IMR-90 (cell line): ENCODE data around the gene KCNAB3. TPM values are rescaled to one million over a fixed set of nuclear protein-coding genes. Genes with fewer than 3 reads are reported as not detected.
A peak's percentile ranks its signal among the peaks of the same experiment; 100 is the strongest.

Experiments
- ATAC-seq: fragments of 200-7000 bp; cut with Tn5 transposase; 2 replicates; pipeline ENCODE4 v1.9.1; 2020; ENCODE audit warnings: low read depth, mild to moderate bottlenecking, moderate library complexity
- BruUV-seq: library from RNA; stranded (reverse); fragments of 400-500 nt; replicated peaks from 2 replicates; lab custom pipeline; 2021; lab: Mats Ljungman, UMichigan
- CTCF ChIA-PET: fragments of 300-600 bp; formaldehyde crosslinking; extraction: SDS; loops from one replicate; lab custom pipeline; 2021; ENCODE audit warnings: antibody characterized with exemption; lab: Yijun Ruan, JAX
- POLR2A ChIA-PET: fragments of 300-600 bp; sonication (Branson Sonifier 250); formaldehyde crosslinking; loops from one replicate; lab custom pipeline; 2022; ENCODE audit warnings: antibody characterized with exemption; ENCODE audit not compliant: unreplicated experiment; lab: Charles Lee
- DNase-seq: peaks from one replicate; pipeline ENCODE4 v3.0.0; 2013
- H2AFZ ChIP-seq: replicated peaks from 2 replicates; pipeline ENCODE3; 2013; ENCODE audit warnings: low read length, mild to moderate bottlenecking; ENCODE audit not compliant: poor library complexity
- H2AK5ac ChIP-seq: 2 replicates; pipeline ENCODE4 v1.6.1; 2013; ENCODE audit warnings: low read depth, low read length, inconsistent platforms
- H2AK9ac ChIP-seq: replicated peaks from 2 replicates; pipeline ENCODE3; 2013; ENCODE audit warnings: mild to moderate bottlenecking, low read depth, low read length, moderate library complexity; ENCODE audit not compliant: poor library complexity
- H2BK120ac ChIP-seq: 2 replicates; pipeline ENCODE4 v1.6.1; 2013; ENCODE audit warnings: low read depth, low read length, inconsistent platforms
- H2BK15ac ChIP-seq: 3 replicates; pipeline ENCODE4 v1.6.1; 2013; ENCODE audit warnings: low read depth, low read length, inconsistent platforms
- H2BK20ac ChIP-seq: 2 replicates; pipeline ENCODE4 v1.6.1; 2013; ENCODE audit warnings: low read depth, mild to moderate bottlenecking, inconsistent platforms, low read length, moderate library complexity
- H2BK5ac ChIP-seq: 2 replicates; pipeline ENCODE4 v1.6.1; 2013; ENCODE audit warnings: mild to moderate bottlenecking, low read depth, low read length, inconsistent platforms; ENCODE audit not compliant: poor library complexity, severe bottlenecking
- H3K14ac ChIP-seq: replicated peaks from 2 replicates; pipeline ENCODE4 v1.6.1; 2013; ENCODE audit warnings: low read depth, low read length, inconsistent platforms
- H3K18ac ChIP-seq: 2 replicates; pipeline ENCODE4 v1.6.1; 2013; ENCODE audit warnings: low read depth, low read length, control low read depth
- H3K23ac ChIP-seq: 2 replicates; pipeline ENCODE4 v1.6.1; 2013; ENCODE audit warnings: low read depth, low read length, inconsistent platforms
- H3K27ac ChIP-seq: 2 replicates; pipeline ENCODE4 v1.5.1; 2013; ENCODE audit warnings: mild to moderate bottlenecking, control low read depth, low read length; ENCODE audit not compliant: insufficient read depth
- H3K27me3 ChIP-seq: 2 replicates; pipeline ENCODE4 v1.6.1; 2013; ENCODE audit warnings: low read length; ENCODE audit not compliant: control insufficient read depth, insufficient read depth
- H3K36me3 ChIP-seq: 2 replicates; pipeline ENCODE4 v1.6.1; 2013; ENCODE audit warnings: low read length, mixed read lengths; ENCODE audit not compliant: control insufficient read depth, insufficient read depth
- H3K4ac ChIP-seq: 2 replicates; pipeline ENCODE4 v1.6.1; 2013; ENCODE audit warnings: low read depth, low read length, inconsistent platforms
- H3K4me1 ChIP-seq: 2 replicates; pipeline ENCODE4 v1.6.1; 2013; ENCODE audit warnings: low read length, mixed read lengths; ENCODE audit not compliant: control insufficient read depth, insufficient read depth
- H3K4me2 ChIP-seq: 2 replicates; pipeline ENCODE4 v1.6.1; 2013; ENCODE audit warnings: low read depth, mild to moderate bottlenecking, control low read depth, low read length, moderate library complexity
- H3K4me3 ChIP-seq: 2 replicates; pipeline ENCODE4 v1.5.1; 2013; ENCODE audit warnings: low read depth, mild to moderate bottlenecking, control low read depth, low read length, moderate library complexity; ENCODE audit not compliant: insufficient read depth
- H3K56ac ChIP-seq: 2 replicates; pipeline ENCODE4 v1.6.1; 2013; ENCODE audit warnings: low read length, inconsistent platforms; ENCODE audit not compliant: insufficient read depth; ENCODE audit errors: extremely low read depth
- H3K79me1 ChIP-seq, 2 experiments: 2 replicates each; pipeline ENCODE4 v1.6.1; 2013; ENCODE audit warnings: low read length in 2 of 2, inconsistent platforms in 1 of 2, low read depth in 1 of 2
- H3K9ac ChIP-seq: 2 replicates; pipeline ENCODE4 v1.6.1; 2013; ENCODE audit warnings: low read depth, low read length, control low read depth
- H3K9me1 ChIP-seq: 2 replicates; pipeline ENCODE4 v1.6.1; 2013; ENCODE audit warnings: low read length, inconsistent platforms; ENCODE audit not compliant: insufficient read depth
- H3K9me3 ChIP-seq: 2 replicates; pipeline ENCODE4 v1.6.1; 2013; ENCODE audit warnings: low read length; ENCODE audit not compliant: control insufficient read depth, insufficient read depth
- H4K20me1 ChIP-seq: 2 replicates; pipeline ENCODE4 v1.6.1; 2013; ENCODE audit warnings: low read length, inconsistent platforms; ENCODE audit not compliant: insufficient read depth
- H4K5ac ChIP-seq: 2 replicates; pipeline ENCODE4 v1.6.1; 2013; ENCODE audit warnings: mild to moderate bottlenecking, low read depth, low read length, control low read depth
- H4K8ac ChIP-seq, 2 experiments: 2 replicates each; pipeline ENCODE4 v1.6.1; 2013; ENCODE audit warnings: low read depth in 2 of 2, low read length in 2 of 2, control low read depth in 1 of 2, inconsistent platforms in 1 of 2
- H4K91ac ChIP-seq: 2 replicates; pipeline ENCODE4 v1.6.1; 2013; ENCODE audit warnings: low read depth, low read length, inconsistent platforms; ENCODE audit not compliant: insufficient read depth
- BHLHE40 ChIP-seq: fragments of 150-350 bp; IDR thresholded peaks from 2 replicates; pipeline ENCODE4 v1.6.1; 2016; ENCODE audit warnings: mild to moderate bottlenecking, low read depth, low read length
- CEBPB ChIP-seq: IDR thresholded peaks from 2 replicates; pipeline ENCODE4 v1.6.1; 2012; ENCODE audit warnings: low read depth, low read length, improper control_type of control experiment
- CHD1 ChIP-seq: IDR thresholded peaks from 2 replicates; pipeline ENCODE4 v1.6.1; 2012; ENCODE audit warnings: low read depth, low read length, improper control_type of control experiment
- CTCF ChIP-seq: conservative IDR thresholded peaks from 2 replicates; pipeline ENCODE4 v1.5.1; 2012; ENCODE audit warnings: mild to moderate bottlenecking, low read depth, low read length, improper control_type of control experiment
- ELK1 ChIP-seq: fragments of 150-350 bp; IDR thresholded peaks from 2 replicates; pipeline ENCODE4 v1.6.1; 2016; ENCODE audit warnings: low read depth, mild to moderate bottlenecking, low read length, moderate library complexity, borderline replicate concordance
- FOS ChIP-seq: fragments of 150-350 bp; IDR thresholded peaks from 2 replicates; pipeline ENCODE4 v1.6.1; 2016; ENCODE audit warnings: low read depth, low read length
- MAFK ChIP-seq: IDR thresholded peaks from 2 replicates; pipeline ENCODE4 v1.6.1; 2012; ENCODE audit warnings: low read depth, low read length, improper control_type of control experiment
- MAZ ChIP-seq: IDR thresholded peaks from 2 replicates; pipeline ENCODE4 v1.6.1; 2012; ENCODE audit warnings: low read depth, mild to moderate bottlenecking, low read length, improper control_type of control experiment, moderate library complexity, borderline replicate concordance
- MXI1 ChIP-seq: IDR thresholded peaks from 2 replicates; pipeline ENCODE4 v1.6.1; 2012; ENCODE audit warnings: low read depth, mild to moderate bottlenecking, low read length, moderate library complexity, borderline replicate concordance
- NFE2L2 ChIP-seq: fragments of 150-350 bp; IDR thresholded peaks from 2 replicates; pipeline ENCODE4 v1.6.1; 2016; ENCODE audit warnings: low read depth, mild to moderate bottlenecking, low read length
- POLR2A ChIP-seq: IDR thresholded peaks from 2 replicates; pipeline ENCODE4 v1.6.1; 2012; ENCODE audit warnings: mild to moderate bottlenecking, low read depth, low read length
- RCOR1 ChIP-seq: IDR thresholded peaks from 2 replicates; pipeline ENCODE4 v1.6.1; 2012; ENCODE audit warnings: mild to moderate bottlenecking, low read length, improper control_type of control experiment; ENCODE audit not compliant: insufficient replicate concordance
- RFX5 ChIP-seq: IDR thresholded peaks from 2 replicates; pipeline ENCODE4 v1.8.0; 2012; ENCODE audit warnings: low read depth, mild to moderate bottlenecking, low read length, moderate library complexity
- SMC3 ChIP-seq: fragments of 150-350 bp; IDR thresholded peaks from 2 replicates; pipeline ENCODE4 v1.6.1; 2016; ENCODE audit warnings: low read depth, mild to moderate bottlenecking, antibody characterized with exemption, low read length, moderate library complexity
- USF2 ChIP-seq: fragments of 150-350 bp; IDR thresholded peaks from 2 replicates; pipeline ENCODE4 v1.6.1; 2017; ENCODE audit warnings: mild to moderate bottlenecking, antibody characterized with exemption, low read length, low read depth
- WGBS, 2 experiments: methylation state at CpG; one replicate each; pipeline versions ENCODE4 v1.1.5 to v1.1.7; 2013; ENCODE audit warnings: missing lambda C conversion rate in 2 of 2; ENCODE audit not compliant: insufficient read length in 1 of 2; ENCODE audit errors: extremely low coverage in 2 of 2; 5-methylcytosine and 5-hydroxymethylcytosine counted together
- dilution Hi-C: fragments of 300-500 bp; cut with HindIII; formaldehyde crosslinking; loops from one replicate; pipeline ENCODE4 v1.14.3; 2018; ENCODE audit warnings: low sequenced_read_pairs; ENCODE audit not compliant: unreplicated experiment
- in situ Hi-C: fragments of 300-500 bp; cut with MboI; formaldehyde crosslinking; loops from 3 replicates; pipeline ENCODE4 v1.14.3; 2019; ENCODE audit warnings: low sequenced_read_pairs, inconsistent platforms, mixed read lengths
- intact Hi-C: fragments of 100-400 bp; cut with micrococcal nuclease; formaldehyde crosslinking; loops from 2 replicates; pipeline ENCODE4 v1.10.0; 2022
- polyA plus RNA-seq, 3 experiments: library from polyadenylated mRNA; depleted of rRNA; stranded (reverse); fragments of >200 nt; gene quantifications; 2 replicates each; pipeline ENCODE4 v1.2.3, GENCODE V29; 2012; ENCODE audit warnings: low replicate concordance in 1 of 3
- total RNA-seq: library from RNA; depleted of rRNA; stranded (reverse); fragments of >200 nt; gene quantifications from 2 replicates; pipeline ENCODE4 v1.2.3, GENCODE V29; 2012

KCNAB3 gene
- total and polyA plus RNA-seq, 2 of the 4 experiments (the other 2 are of a cell fraction), result 0.36 to 4.2 TPM

GRCh38 chr17:7883781-7884386 lies 45.8 kb downstream of the KCNAB3 start:
- Histone ChIP-seq H2AK5ac (peak overlapping the region; percentile 56; the same call in 1 of the 2 replicates), H3K4ac (peak overlapping the region; percentile 73), H3K9me1 (peaks cover 5% of the 10 kb centered on the region; the same call in 1 of the 2 replicates), H3K4me2 (peak overlapping the region; percentile 86), H3K4me1 (peaks cover 18% of the 10 kb centered on the region), H3K27ac (peak overlapping the region; percentile 71; the same call in 1 of the 2 replicates), H3K79me1 (peaks cover 8 to 50% of the 10 kb centered on the region in 2 experiments; a peak in 3 of 4 replicates), H2AK9ac (peak overlapping the region; percentile 80), H3K14ac (peak overlapping the region; percentile 81), H2BK20ac (no peak overlapping the region), H2BK15ac (no peak overlapping the region), H4K8ac (peak overlapping the region; percentile 49 to 94), H2BK5ac (peak overlapping the region; percentile 75), H4K20me1 (peaks cover 6% of the 10 kb centered on the region; the same call in 1 of the 2 replicates), H3K9ac (peak overlapping the region; percentile 70), H4K91ac (peak overlapping the region; percentile 31), H3K18ac (peak overlapping the region; percentile 57), H3K36me3 (peaks cover 17% of the 10 kb centered on the region), H2AFZ (no peak overlapping the region), H2BK120ac (peak overlapping the region; percentile 39), H4K5ac (peak overlapping the region; percentile 48), H3K56ac (peak overlapping the region; percentile 70), H3K4me3 (peak overlapping the region; percentile 43), H3K23ac (peak overlapping the region; percentile 78), H3K9me3 (no peaks in the 10 kb centered on the region), H3K27me3 (no peaks in the 10 kb centered on the region)
- intact Hi-C loops (no loop called here), in situ Hi-C loops (no loop called here), dilution Hi-C loops (no loop called here)
- DNase-seq (peak; percentile 45), ATAC-seq (no peak)
- no TSS peak for BruUV-seq
- ChIA-PET POLR2A (interaction anchor here (0.6 to 0.7 kb wide), 4 partner anchors 13 to 421 kb away, joined by 3 to 5 read pairs (median 4); no protein-coding TSS in a partner anchor), CTCF (no interaction called here)
- no CpG with 5 or more reads among the region's 3 CpGs for WGBS, 2 experiments
- no peak for TF ChIP-seq POLR2A
- no peak for TF ChIP-seq BHLHE40
- no peak for TF ChIP-seq USF2
- TF ChIP-seq NFE2L2, result no peak
- no peak for TF ChIP-seq FOS
- no peak for TF ChIP-seq CHD1
- no peak for TF ChIP-seq SMC3
- TF ChIP-seq RFX5, result no peak
- no peak for TF ChIP-seq MXI1
- no peak for TF ChIP-seq CEBPB
- no peak for TF ChIP-seq ELK1
- no peak for TF ChIP-seq MAZ
- TF ChIP-seq CTCF, result no peak
- no peak for TF ChIP-seq MAFK
- no peak for TF ChIP-seq RCOR1
